ENCODE results near the gene JPH3. TPM values are rescaled to one million over a fixed set of nuclear protein-coding genes. Genes with fewer than 3 reads are reported as not detected.

JPH3 gene
- total RNA-seq, 1 experiment from 2014 or later: 0.57 TPM

DNA sequence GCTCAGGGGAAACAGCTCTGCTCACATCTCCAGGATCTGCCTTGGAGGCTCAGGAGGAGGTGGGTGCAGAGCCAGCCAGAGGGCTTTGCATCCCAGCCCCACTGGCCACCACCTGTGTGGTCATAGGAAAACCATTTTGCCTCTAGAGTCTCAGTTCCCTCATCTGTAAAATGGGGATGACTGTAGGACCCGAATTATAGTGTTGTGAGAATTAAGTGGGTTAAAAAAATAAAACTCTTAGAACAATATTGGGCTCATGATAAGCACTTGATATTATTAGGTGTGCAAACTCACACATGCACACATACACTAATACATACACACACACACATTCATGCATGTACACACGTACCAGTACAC is 19.4 kb upstream of the JPH3 start:
- CTCF ChIA-PET: interaction anchor here (0.6 to 2.2 kb wide), 4 partner anchors 10 to 79 kb away, joined by 3 to 18 read pairs (median 8); no protein-coding TSS in a partner anchor
- no peaks in the 10 kb centered on the region for H3K9me3 Mint-ChIP-seq (ENCODE audit: low read depth, unreplicated experiment)
- peaks cover 48% of the 10 kb centered on the region for H3K27me3 Mint-ChIP-seq (ENCODE audit: unreplicated experiment)
- H3K27ac Mint-ChIP-seq (ENCODE audit: unreplicated experiment): no peak overlapping the region
- H3K4me1 Mint-ChIP-seq (ENCODE audit: low read depth, unreplicated experiment): peaks cover 29% of the 10 kb centered on the region
- BruUV-seq (replicated peaks): no TSS peak
- peaks cover 7% of the 10 kb centered on the region for H3K36me3 Mint-ChIP-seq (ENCODE audit: insufficient read depth, unreplicated experiment)
- H3K4me3 Mint-ChIP-seq (ENCODE audit: low read depth, unreplicated experiment): no peak overlapping the region
- DNase-seq: no peak
- intact Hi-C loops (cut with micrococcal nuclease; ENCODE audit: unreplicated experiment): no loop called here
- TF ChIP-seq CTCF (IDR thresholded peaks at IDR 0.05; ENCODE audit: unreplicated experiment): no peak

GRCh38 chr16:87583453-87584131 is 18.7 kb upstream of the JPH3 start:
- CTCF ChIA-PET: interaction anchor here (0.6 to 2.2 kb wide), 2 partner anchors 12 to 80 kb away, joined by 3 to 11 read pairs; no protein-coding TSS in a partner anchor
- intact Hi-C loops (cut with micrococcal nuclease; ENCODE audit: unreplicated experiment): no loop called here
- DNase-seq: no peak
- TF ChIP-seq CTCF (IDR thresholded peaks at IDR 0.05; ENCODE audit: unreplicated experiment): no peak
- Mint-ChIP-seq H3K36me3 (ENCODE audit: insufficient read depth, unreplicated experiment) (peaks cover 7% of the 10 kb centered on the region), H3K27ac (ENCODE audit: unreplicated experiment) (no peak overlapping the region), H3K27me3 (ENCODE audit: unreplicated experiment) (peaks cover 55% of the 10 kb centered on the region), H3K9me3 (ENCODE audit: low read depth, unreplicated experiment) (no peaks in the 10 kb centered on the region), H3K4me3 (ENCODE audit: low read depth, unreplicated experiment) (no peak overlapping the region), H3K4me1 (ENCODE audit: low read depth, unreplicated experiment) (peaks cover 29% of the 10 kb centered on the region)
- no TSS peak for BruUV-seq (replicated peaks)

DNA sequence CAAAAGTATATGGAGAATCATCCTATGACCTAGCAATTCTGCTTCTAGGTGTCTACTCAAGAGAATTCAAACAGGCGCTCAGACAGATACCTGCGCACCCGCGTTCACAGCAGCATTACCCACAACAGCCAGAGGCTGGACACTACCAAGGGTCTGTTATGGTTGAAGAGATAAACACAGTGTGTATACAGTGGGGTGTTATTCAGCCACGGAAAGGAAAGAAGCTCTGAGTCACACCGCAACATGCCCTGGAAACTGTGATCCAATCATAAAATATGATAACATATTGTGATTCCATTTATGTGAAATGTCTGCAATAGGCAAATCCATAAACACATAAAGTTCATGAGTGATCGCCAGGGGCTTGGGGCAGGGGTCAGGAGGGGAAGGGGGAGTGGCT is 18.0 kb upstream of the JPH3 start:
- peaks cover 7% of the 10 kb centered on the region for H3K36me3 Mint-ChIP-seq (ENCODE audit: insufficient read depth, unreplicated experiment)
- peaks cover 29% of the 10 kb centered on the region for H3K4me1 Mint-ChIP-seq (ENCODE audit: low read depth, unreplicated experiment)
- CTCF ChIA-PET: interaction anchor here (0.8 kb wide), 1 partner anchor 486 kb away, joined by 3 read pairs; no protein-coding TSS in a partner anchor
- intact Hi-C loops (cut with micrococcal nuclease; ENCODE audit: unreplicated experiment): no loop called here
- H3K4me3 Mint-ChIP-seq (ENCODE audit: low read depth, unreplicated experiment): no peak overlapping the region
- peaks cover 61% of the 10 kb centered on the region for H3K27me3 Mint-ChIP-seq (ENCODE audit: unreplicated experiment)
- no TSS peak for BruUV-seq (replicated peaks)
- H3K27ac Mint-ChIP-seq (ENCODE audit: unreplicated experiment): no peak overlapping the region
- H3K9me3 Mint-ChIP-seq (ENCODE audit: low read depth, unreplicated experiment): no peaks in the 10 kb centered on the region
- no peak for DNase-seq
- TF ChIP-seq CTCF (IDR thresholded peaks at IDR 0.05; ENCODE audit: unreplicated experiment): no peak

DNA sequence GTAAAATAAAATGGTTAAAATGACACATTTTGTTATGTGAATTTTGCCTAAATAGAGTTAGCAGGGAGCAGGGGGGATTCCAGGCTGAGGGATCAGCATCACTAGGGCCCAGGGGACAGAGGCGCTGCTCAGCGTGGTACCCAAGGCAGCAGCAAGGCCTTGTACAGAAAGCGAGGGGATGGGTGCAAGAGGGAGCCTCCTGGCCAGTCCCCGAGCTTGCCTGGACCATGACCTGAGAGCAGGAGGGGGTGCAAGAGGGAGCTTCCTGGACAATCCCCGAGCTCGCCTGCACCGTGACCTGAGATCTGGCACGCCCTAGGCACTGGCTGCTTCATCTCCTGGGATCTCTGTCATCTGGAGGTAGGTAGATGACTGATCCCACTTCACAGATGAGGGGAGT is 17.3 kb upstream of the JPH3 start:
- H3K9me3 Mint-ChIP-seq (ENCODE audit: low read depth, unreplicated experiment): no peaks in the 10 kb centered on the region
- DNase-seq: no peak
- peaks cover 68% of the 10 kb centered on the region for H3K27me3 Mint-ChIP-seq (ENCODE audit: unreplicated experiment)
- peaks cover 29% of the 10 kb centered on the region for H3K4me1 Mint-ChIP-seq (ENCODE audit: low read depth, unreplicated experiment)
- no peak overlapping the region for H3K4me3 Mint-ChIP-seq (ENCODE audit: low read depth, unreplicated experiment)
- no peak for TF ChIP-seq CTCF (IDR thresholded peaks at IDR 0.05; ENCODE audit: unreplicated experiment)
- intact Hi-C loops (cut with micrococcal nuclease; ENCODE audit: unreplicated experiment): no loop called here
- BruUV-seq (replicated peaks): no TSS peak
- no peak overlapping the region for H3K27ac Mint-ChIP-seq (ENCODE audit: unreplicated experiment)
- H3K36me3 Mint-ChIP-seq (ENCODE audit: insufficient read depth, unreplicated experiment): peaks cover 7% of the 10 kb centered on the region
- CTCF ChIA-PET: interaction anchor here (0.8 kb wide), 1 partner anchor 486 kb away, joined by 3 read pairs; no protein-coding TSS in a partner anchor

Measured in Calu3 (cell line).